ENCODE measurements around the gene RNFT2.
"Not testable (repeated sequence)": the region's sequence is repeated elsewhere in the genome, so short reads cannot be mapped to it uniquely, and the experiment has no call there.

Gene RNFT2

GRCh38 chr12:116798719-116799118, 60.6 kb downstream of the RNFT2 start:
- DNase-seq, result no peak

- DNase-seq, result no peak
Observed at GRCh38 chr12:116799955-116800354, 61.8 kb downstream of the RNFT2 start.

GRCh38 chr12:116800918-116801317, 62.8 kb downstream of the RNFT2 start:
- no peak for DNase-seq

GRCh38 chr12:116802018-116802417, 63.9 kb downstream of the RNFT2 start:
- no peak for DNase-seq

GRCh38 chr12:116803013-116803736, 65.1 kb downstream of the RNFT2 start:
- no peak for DNase-seq

- no peak for DNase-seq
Observed at GRCh38 chr12:116804051-116804450, 65.9 kb downstream of the RNFT2 start.

- DNase-seq, result no peak
Observed at GRCh38 chr12:116806845-116807440, 68.8 kb downstream of the RNFT2 start.

GRCh38 chr12:116807546-116807945, 69.4 kb downstream of the RNFT2 start:
- DNase-seq, result no peak

- DNase-seq, result no peak
Observed at GRCh38 chr12:116808113-116809105, 70.3 kb downstream of the RNFT2 start.

- no peak for DNase-seq
Observed at GRCh38 chr12:116812238-116812637, 74.1 kb downstream of the RNFT2 start.

GRCh38 chr12:116813271-116814041, 75.3 kb downstream of the RNFT2 start:
- DNase-seq, result no peak

- not testable (repeated sequence) for DNase-seq
Observed at GRCh38 chr12:116814766-116815165, 76.7 kb downstream of the RNFT2 start.

- no peak for DNase-seq
Observed at GRCh38 chr12:116818341-116818856, 80.3 kb downstream of the RNFT2 start.

- DNase-seq, result peak; percentile 90
Observed at GRCh38 chr12:116818948-116819832, 81.1 kb downstream of the RNFT2 start.

- DNase-seq, result no peak
Observed at GRCh38 chr12:116820064-116820656, 82.0 kb downstream of the RNFT2 start.

GRCh38 chr12:116821291-116821690, 83.2 kb downstream of the RNFT2 start:
- no peak for DNase-seq

- no peak for DNase-seq
Observed at GRCh38 chr12:116827432-116827831, 89.3 kb downstream of the RNFT2 start.

GRCh38 chr12:116832353-116832752, 94.2 kb downstream of the RNFT2 start:
- no peak for DNase-seq

GRCh38 chr12:116833474-116833873, 95.4 kb downstream of the RNFT2 start:
- no peak for DNase-seq

- no peak for DNase-seq
Observed at GRCh38 chr12:116835484-116835883, 97.4 kb downstream of the RNFT2 start.

- DNase-seq, result no peak
Observed at GRCh38 chr12:116837097-116837496, 99.0 kb downstream of the RNFT2 start.

All from amniotic stem cell (primary cell).